SK-N-SH (cell line): ENCODE measurements around the gene SYNPO2. TPM values are rescaled to one million over a fixed set of nuclear protein-coding genes. Genes with fewer than 3 reads are reported as not detected.

Source experiments
- CTCF ChIA-PET: fragments of 300-600, 350-600 bp; formaldehyde crosslinking; extraction: SDS; loops from one replicate; lab custom pipeline; 2021; lab: Yijun Ruan, JAX
- POLR2A ChIA-PET: fragments of 350-600 bp; sonication (Branson Sonifier 250); formaldehyde crosslinking; extraction: SDS; loops from one replicate; lab custom pipeline; 2020; ENCODE audit warnings: antibody characterized with exemption, inconsistent platforms; lab: Yijun Ruan, JAX
- DNase-seq: peaks from one replicate; pipeline ENCODE4 v3.0.0; 2012
- H2AFZ ChIP-seq: fragments of 200-600 bp; sonication (generic); 2 replicates; pipeline ENCODE4 v1.8.1; 2016; ENCODE audit warnings: antibody characterized with exemption, mild to moderate bottlenecking, low read depth
- H3F3A ChIP-seq: fragments of 200-600 bp; sonication (generic); replicated peaks from 2 replicates; pipeline ENCODE3; 2016; ENCODE audit warnings: antibody characterized with exemption, mild to moderate bottlenecking; ENCODE audit not compliant: insufficient read depth
- H3K27ac ChIP-seq, 2 experiments: fragments of 200-500 bp in 1 of 2; fragments of 200-600 bp in 1 of 2; sonication (Bioruptor generic) in 1 of 2; sonication (generic), shearing (Covaris generic) in 1 of 2; 2 replicates each; pipeline versions ENCODE4 v1.5.1 to v1.6.1; 2014 to 2016; ENCODE audit warnings: low read depth in 2 of 2, inconsistent platforms in 1 of 2, low read length in 1 of 2, mild to moderate bottlenecking in 1 of 2, mixed read lengths in 1 of 2
- H3K27me3 ChIP-seq: fragments of 200-600 bp; sonication (generic), shearing (Covaris generic); 2 replicates; pipeline ENCODE4 v1.6.1; 2016; ENCODE audit warnings: mixed run types; ENCODE audit not compliant: insufficient read depth
- H3K36me3 ChIP-seq, 2 experiments: fragments of 200-500 bp in 1 of 2; fragments of 200-600 bp in 1 of 2; sonication (Bioruptor generic) in 1 of 2; sonication (generic) in 1 of 2; replicated peaks in 1 of 2; 2 replicates each; pipeline versions ENCODE3 to v1.5.1; 2014 to 2016; ENCODE audit warnings: low read length in 1 of 2, mild to moderate bottlenecking in 1 of 2; ENCODE audit not compliant: insufficient read depth in 2 of 2, control insufficient read depth in 1 of 2
- H3K4me1 ChIP-seq, 2 experiments: fragments of 200-500 bp in 1 of 2; fragments of 200-600 bp in 1 of 2; sonication (Bioruptor generic) in 1 of 2; sonication (generic), shearing (Covaris generic) in 1 of 2; 2 replicates each; pipeline versions ENCODE4 v1.5.1 to v1.6.1; 2014 to 2016; ENCODE audit warnings: low read depth in 1 of 2, low read length in 1 of 2, mixed run types in 1 of 2; ENCODE audit not compliant: insufficient read depth in 2 of 2, control insufficient read depth in 1 of 2
- H3K4me2 ChIP-seq: fragments of 200-600 bp; sonication (generic), shearing (Covaris generic); 2 replicates; pipeline ENCODE4 v1.6.1; 2017; ENCODE audit warnings: mixed run types
- H3K4me3 ChIP-seq, 2 experiments: fragments of 200-500 bp in 1 of 2; fragments of 200-600 bp in 1 of 2; sonication (Bioruptor generic) in 1 of 2; sonication (generic), shearing (Covaris generic) in 1 of 2; 2 replicates each; pipeline versions ENCODE4 v1.5.1 to v1.8.1; 2014 to 2016; ENCODE audit warnings: low read depth in 2 of 2, inconsistent platforms in 1 of 2, low read length in 1 of 2, mild to moderate bottlenecking in 1 of 2, mixed read lengths in 1 of 2, moderate library complexity in 1 of 2
- H3K79me2 ChIP-seq: fragments of 200-600 bp; sonication (generic); 2 replicates; pipeline ENCODE4 v1.8.1; 2017; ENCODE audit warnings: mild to moderate bottlenecking; ENCODE audit not compliant: insufficient read depth
- H3K9ac ChIP-seq: fragments of 200-600 bp; sonication (generic); 2 replicates; pipeline ENCODE4 v1.6.1; 2017; ENCODE audit warnings: mixed run types
- H3K9me2 ChIP-seq: fragments of 200-600 bp; sonication (generic); 2 replicates; pipeline ENCODE4 v1.6.1; 2017; ENCODE audit warnings: mixed run types
- H3K9me3 ChIP-seq: fragments of 200-600 bp; sonication (generic); 2 replicates; pipeline ENCODE4 v1.6.1; 2017; ENCODE audit warnings: mixed run types, mild to moderate bottlenecking, moderate library complexity
- H4K20me1 ChIP-seq: fragments of 200-600 bp; sonication (generic); 2 replicates; pipeline ENCODE4 v1.6.1; 2017; ENCODE audit warnings: mild to moderate bottlenecking, mixed run types; ENCODE audit not compliant: insufficient read depth
- CHD2 ChIP-seq: fragments of 150-350 bp; IDR thresholded peaks from 2 replicates; pipeline ENCODE4 v1.6.1; 2018; ENCODE audit warnings: low read length; ENCODE audit not compliant: partially characterized antibody
- CTCF ChIP-seq: fragments of 200-600 bp; sonication (generic); IDR thresholded peaks from 2 replicates; pipeline ENCODE4 v1.6.1; 2017; ENCODE audit warnings: antibody characterized with exemption, mild to moderate bottlenecking, moderate library complexity
- EZH2phosphoT487 ChIP-seq: fragments of 200-600 bp; sonication (generic); IDR thresholded peaks from 2 replicates; pipeline ENCODE4 v1.6.1; 2017; ENCODE audit warnings: low read depth, mixed run types, mild to moderate bottlenecking, antibody characterized with exemption, moderate library complexity, borderline replicate concordance
- FOSL2 ChIP-seq: IDR thresholded peaks from 2 replicates; pipeline ENCODE4 v1.4.0; 2012; ENCODE audit warnings: low read depth, mild to moderate bottlenecking, moderate library complexity, borderline replicate concordance
- FOXJ3 ChIP-seq: sonication (generic); formaldehyde crosslinking; IDR thresholded peaks from 2 replicates; pipeline ENCODE4 v1.5.1; 2020; ENCODE audit warnings: mild to moderate bottlenecking, missing genetic modification reagents
- GATA2 ChIP-seq: sonication (generic); formaldehyde crosslinking; IDR thresholded peaks from 2 replicates; pipeline ENCODE4 v1.5.0; 2020; ENCODE audit warnings: mild to moderate bottlenecking, missing genetic modification reagents
- JUND ChIP-seq: IDR thresholded peaks from 2 replicates; pipeline ENCODE4 v1.4.0; 2012
- MEF2A ChIP-seq: IDR thresholded peaks from 2 replicates; pipeline ENCODE4 v1.4.0; 2012; ENCODE audit warnings: low read depth, borderline replicate concordance
- MXI1 ChIP-seq: IDR thresholded peaks from 2 replicates; pipeline ENCODE4 v1.6.1; 2012; ENCODE audit warnings: mild to moderate bottlenecking, low read depth, low read length, improper control_type of control experiment
- NFIC ChIP-seq: IDR thresholded peaks from 2 replicates; pipeline ENCODE4 v1.4.0; 2012; ENCODE audit warnings: borderline replicate concordance
- RFX5 ChIP-seq: IDR thresholded peaks from 2 replicates; pipeline ENCODE4 v1.6.1; 2012; ENCODE audit warnings: mild to moderate bottlenecking, improper control_type of control experiment, low read length
- RXRA ChIP-seq: IDR thresholded peaks from 2 replicates; pipeline ENCODE4 v1.4.0; 2012; ENCODE audit warnings: low read depth, mild to moderate bottlenecking, borderline replicate concordance
- TAF1 ChIP-seq: IDR thresholded peaks from 2 replicates; pipeline ENCODE4 v1.6.1; 2012; ENCODE audit warnings: low read depth, mild to moderate bottlenecking, low read length, moderate library complexity, borderline replicate concordance
- USF2 ChIP-seq: fragments of 150-350 bp; IDR thresholded peaks from 2 replicates; pipeline ENCODE4 v1.6.1; 2017; ENCODE audit warnings: antibody characterized with exemption, low read length, low read depth, borderline replicate concordance
- YY1 ChIP-seq: IDR thresholded peaks from 2 replicates; pipeline ENCODE4 v1.4.0; 2012; ENCODE audit warnings: low read depth, mild to moderate bottlenecking
- ZBTB33 ChIP-seq: IDR thresholded peaks from 2 replicates; pipeline ENCODE4 v1.4.0; 2012; ENCODE audit warnings: low read depth, borderline replicate concordance
- whole genome bisulfite sequencing: methylation state at CpG from one replicate; pipeline ENCODE4 v1.1.6; 2017; ENCODE audit warnings: low lambda C conversion rate; 5-methylcytosine and 5-hydroxymethylcytosine counted together
- polyA plus RNA-seq, 3 experiments: library from polyadenylated mRNA; depleted of rRNA; stranded (reverse); fragments of >200 nt; gene quantifications; 2 replicates each; pipeline ENCODE4 v1.2.3, GENCODE V29; 2012
- TF ChIP-seq, protein P1 (sequence below): fragments of 150-350 bp; IDR thresholded peaks from 2 replicates; pipeline ENCODE4 v1.6.1; 2016; ENCODE audit warnings: mild to moderate bottlenecking, low read depth, low read length

The SYNPO2 gene
- polyA plus RNA-seq, 1 of the 3 experiments (the other 2 are of a cell fraction): 7.2 TPM

- TF ChIP-seq ZBTB33 (no peak), RFX5 (no peak), FOSL2 (peak; percentile 8; the same call in 1 of the 2 replicates), CHD2 (peak; percentile 84), YY1 (no peak), USF2 (no peak), JUND (peak; percentile 36; the same call in 1 of the 2 replicates), GATA2 (CRISPR knock-in tag) (peak; percentile 92), NFIC (peak; percentile 38; the same call in 1 of the 2 replicates), MEF2A (0 out of 2 replicates have a peak, but pooled peaks have one; percentile 42), CTCF (no peak), EZH2phosphoT487 (no peak)
- TF ChIP-seq, protein P1, sequence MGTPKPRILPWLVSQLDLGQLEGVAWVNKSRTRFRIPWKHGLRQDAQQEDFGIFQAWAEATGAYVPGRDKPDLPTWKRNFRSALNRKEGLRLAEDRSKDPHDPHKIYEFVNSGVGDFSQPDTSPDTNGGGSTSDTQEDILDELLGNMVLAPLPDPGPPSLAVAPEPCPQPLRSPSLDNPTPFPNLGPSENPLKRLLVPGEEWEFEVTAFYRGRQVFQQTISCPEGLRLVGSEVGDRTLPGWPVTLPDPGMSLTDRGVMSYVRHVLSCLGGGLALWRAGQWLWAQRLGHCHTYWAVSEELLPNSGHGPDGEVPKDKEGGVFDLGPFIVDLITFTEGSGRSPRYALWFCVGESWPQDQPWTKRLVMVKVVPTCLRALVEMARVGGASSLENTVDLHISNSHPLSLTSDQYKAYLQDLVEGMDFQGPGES: no peak
- TF ChIP-seq, all 33 proteins: peak for 15
Measured at GRCh38 chr4:118911238-118911703, 22.6 kb downstream of the SYNPO2 start (continued).

DNA sequence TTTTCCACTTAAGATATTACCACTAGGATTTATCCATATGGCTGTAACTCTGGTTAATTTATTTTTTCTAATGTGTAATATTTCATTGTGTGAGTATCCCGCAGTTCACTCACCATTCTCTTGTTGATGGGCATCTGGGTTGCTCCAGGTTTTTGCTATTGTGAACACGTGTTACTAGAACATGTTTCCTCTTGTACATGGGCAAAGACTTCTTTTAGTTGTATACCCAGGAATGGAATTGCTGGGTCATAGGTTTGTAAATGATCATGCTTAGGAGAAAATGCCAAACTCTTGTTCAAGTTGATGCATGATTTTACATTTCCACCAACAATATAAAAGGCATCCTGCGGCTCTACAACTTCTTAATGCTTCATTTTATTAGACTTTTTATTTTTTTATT is 26.8 kb downstream of the SYNPO2 start:
- no peaks in the 10 kb centered on the region for H3K27me3 ChIP-seq
- H3K9ac ChIP-seq: no peak overlapping the region
- H3K4me2 ChIP-seq: no peak overlapping the region
- H3K9me2 ChIP-seq: no peaks in the 10 kb centered on the region
- H3K79me2 ChIP-seq: 0 out of 2 replicates have a peak, but pooled peaks cover 5% of the 10 kb centered on the region
- H3K4me1 ChIP-seq: peaks cover 33 to 38% of the 10 kb centered on the region in 2 experiments
- peaks cover 42% of the 10 kb centered on the region for H3F3A ChIP-seq
- TF ChIP-seq RXRA (no peak), FOXJ3 (no peak), TAF1 (no peak), FOSL2 (no peak), MXI1 (no peak), CHD2 (no peak)
- no peak overlapping the region for H2AFZ ChIP-seq
- POLR2A ChIA-PET: no interaction called here
- H3K27ac ChIP-seq: no peak overlapping the region
- CTCF ChIA-PET: no interaction called here
- WGBS: 91% methylated on average over 3 of the region's 3 CpGs
- no peak for DNase-seq
- no peak overlapping the region for H3K4me3 ChIP-seq
- no peaks in the 10 kb centered on the region for H4K20me1 ChIP-seq
- H3K36me3 ChIP-seq: no peaks in the 10 kb centered on the region
- no peaks in the 10 kb centered on the region for H3K9me3 ChIP-seq
